Measurements from ENCODE around the gene ENTPD8.

The ENTPD8 gene

DNA sequence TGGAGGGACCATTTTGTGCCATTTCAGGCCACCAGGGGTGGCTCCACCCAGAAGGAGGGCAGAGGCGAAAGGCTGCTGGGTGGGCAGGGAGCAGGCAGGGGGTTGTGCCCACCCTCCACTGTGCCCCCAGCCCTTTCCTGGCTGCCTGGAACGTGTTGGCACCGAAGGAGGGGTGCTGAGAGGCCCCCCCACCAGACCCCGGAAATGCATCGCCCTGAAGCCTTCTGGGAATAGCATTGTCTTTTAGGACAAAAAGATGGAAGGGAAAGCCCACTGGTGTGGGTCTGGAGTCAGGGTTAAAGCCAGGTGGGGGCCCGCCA is 12.9 kb downstream of the ENTPD8 start:
- DNase-seq (ENCODE audit: extremely low read depth, low read depth) = no peak
- TF ChIP-seq, protein P1, sequence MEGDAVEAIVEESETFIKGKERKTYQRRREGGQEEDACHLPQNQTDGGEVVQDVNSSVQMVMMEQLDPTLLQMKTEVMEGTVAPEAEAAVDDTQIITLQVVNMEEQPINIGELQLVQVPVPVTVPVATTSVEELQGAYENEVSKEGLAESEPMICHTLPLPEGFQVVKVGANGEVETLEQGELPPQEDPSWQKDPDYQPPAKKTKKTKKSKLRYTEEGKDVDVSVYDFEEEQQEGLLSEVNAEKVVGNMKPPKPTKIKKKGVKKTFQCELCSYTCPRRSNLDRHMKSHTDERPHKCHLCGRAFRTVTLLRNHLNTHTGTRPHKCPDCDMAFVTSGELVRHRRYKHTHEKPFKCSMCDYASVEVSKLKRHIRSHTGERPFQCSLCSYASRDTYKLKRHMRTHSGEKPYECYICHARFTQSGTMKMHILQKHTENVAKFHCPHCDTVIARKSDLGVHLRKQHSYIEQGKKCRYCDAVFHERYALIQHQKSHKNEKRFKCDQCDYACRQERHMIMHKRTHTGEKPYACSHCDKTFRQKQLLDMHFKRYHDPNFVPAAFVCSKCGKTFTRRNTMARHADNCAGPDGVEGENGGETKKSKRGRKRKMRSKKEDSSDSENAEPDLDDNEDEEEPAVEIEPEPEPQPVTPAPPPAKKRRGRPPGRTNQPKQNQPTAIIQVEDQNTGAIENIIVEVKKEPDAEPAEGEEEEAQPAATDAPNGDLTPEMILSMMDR (IDR thresholded peaks at IDR 0.05; ENCODE audit: low read depth, low read length) = no peak

DNA sequence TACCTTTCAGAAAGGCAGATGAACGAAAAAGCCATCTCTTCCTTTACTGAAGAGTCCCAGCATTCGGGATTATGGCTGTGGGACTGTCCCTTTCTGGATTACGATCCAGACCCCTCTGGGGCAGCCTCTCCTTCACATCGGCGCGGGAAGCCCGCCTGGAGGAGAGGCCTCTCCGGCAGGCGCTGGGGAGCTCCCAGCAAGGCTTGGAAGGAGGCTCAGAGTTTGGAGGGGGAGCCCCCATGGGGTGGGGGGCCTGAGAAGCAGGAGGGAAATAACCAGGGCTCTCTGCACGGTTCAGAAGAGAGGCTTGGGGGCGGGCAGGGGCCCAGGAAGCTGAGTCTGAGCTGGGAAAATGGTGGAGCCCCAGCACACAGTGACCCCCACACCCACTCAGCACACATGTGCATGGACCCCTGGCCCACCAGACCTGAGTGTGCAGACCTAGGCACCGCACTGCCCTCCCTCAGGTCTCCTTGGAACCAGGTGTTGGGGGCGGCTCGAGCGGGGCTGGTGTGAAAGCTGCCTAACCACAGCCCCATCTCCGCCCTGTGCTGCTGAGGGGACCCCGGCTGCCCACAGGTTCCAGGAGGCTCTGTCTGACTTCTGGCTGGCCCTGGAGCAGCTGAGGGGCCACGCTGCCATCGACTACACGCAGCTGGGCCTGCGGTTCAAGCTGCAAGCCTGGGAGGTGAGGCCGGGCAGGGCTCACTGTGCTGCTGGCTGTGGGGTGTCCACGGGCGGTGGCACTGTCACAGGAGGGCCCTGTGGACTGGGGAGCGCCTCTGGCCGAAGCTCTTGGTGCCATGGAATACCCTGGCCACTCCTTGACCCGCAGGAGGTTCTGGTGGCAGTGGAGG is 13.5 kb downstream of the ENTPD8 start:
- DNase-seq (ENCODE audit: extremely low read depth, low read depth) = no peak
- TF ChIP-seq, protein P1 (IDR thresholded peaks at IDR 0.05; ENCODE audit: low read depth, low read length) = no peak

DNA sequence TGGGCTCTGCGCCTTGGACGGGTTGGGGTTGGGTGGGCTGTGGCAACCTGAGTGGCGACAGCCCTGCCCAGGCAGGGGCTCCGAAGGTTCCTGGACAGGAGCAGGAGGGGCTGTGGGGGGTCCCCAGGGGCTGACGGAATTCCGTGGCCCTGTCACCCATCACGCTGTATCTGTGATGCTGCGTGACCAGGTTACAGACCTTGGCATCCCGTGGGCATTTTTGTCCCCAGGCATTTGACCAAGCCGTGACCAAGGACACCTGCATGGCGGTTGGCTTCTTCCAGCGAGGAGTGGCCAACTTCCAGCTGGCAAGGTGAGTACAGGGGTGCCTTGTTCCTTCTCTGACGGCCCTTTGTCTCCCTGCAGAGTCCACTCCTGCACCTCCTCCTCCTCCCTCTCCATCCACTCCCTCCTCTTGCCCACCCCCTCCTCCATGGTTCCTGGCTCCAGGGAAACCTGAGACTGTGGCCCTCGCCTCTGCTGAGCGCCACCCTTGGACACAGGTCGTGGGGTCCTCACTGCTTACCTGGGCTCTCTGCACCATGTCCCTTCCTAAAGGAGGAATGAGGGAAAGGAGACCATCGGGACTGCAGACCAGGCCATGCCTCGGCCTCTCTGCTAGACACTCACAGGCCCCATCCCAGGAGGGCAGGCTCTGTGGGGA is 15.0 kb downstream of the ENTPD8 start:
- DNase-seq (ENCODE audit: extremely low read depth, low read depth) = no peak

DNA sequence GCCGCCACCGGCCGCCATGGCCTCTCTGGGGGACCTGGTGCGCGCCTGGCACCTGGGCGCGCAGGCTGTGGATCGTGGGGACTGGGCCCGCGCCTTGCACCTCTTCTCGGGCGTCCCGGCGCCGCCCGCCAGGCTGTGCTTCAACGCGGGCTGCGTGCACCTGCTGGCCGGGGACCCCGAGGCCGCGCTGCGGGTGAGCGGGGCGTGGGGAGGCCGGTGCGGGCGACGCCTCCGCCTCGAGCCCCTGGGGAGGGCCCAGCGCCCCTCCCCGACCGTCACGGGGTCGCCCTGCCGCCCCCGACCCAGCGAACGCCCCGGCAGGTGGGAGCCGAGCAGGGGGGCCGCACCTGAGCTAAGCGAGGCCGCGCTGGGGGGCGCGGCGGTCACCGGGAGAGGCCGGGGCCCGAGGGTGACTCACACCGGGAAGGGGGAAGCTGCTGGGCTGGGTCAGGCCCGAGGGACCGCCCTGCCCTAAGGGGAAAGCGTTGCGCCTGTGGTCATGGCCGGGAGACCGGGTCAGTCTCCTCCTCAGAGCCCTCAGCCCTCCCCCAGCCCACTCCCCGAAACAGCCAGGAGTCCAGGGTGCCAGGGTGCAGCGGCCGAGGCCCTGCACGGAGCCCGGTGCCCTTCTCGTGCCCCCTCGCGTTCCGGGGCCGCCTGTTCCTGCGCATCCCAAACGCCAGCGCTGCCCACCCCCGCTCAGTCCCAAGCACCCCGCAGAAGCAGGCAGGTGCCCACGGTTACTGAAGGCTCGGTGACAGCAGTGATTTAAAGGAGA is 17.5 kb downstream of the ENTPD8 start:
- DNase-seq (ENCODE audit: extremely low read depth, low read depth) = no peak
- TF ChIP-seq, protein P1 (IDR thresholded peaks at IDR 0.05; ENCODE audit: low read depth, low read length) = no peak

More for the DNA sequence above, 15.0 kb downstream of the ENTPD8 start:
- TF ChIP-seq, protein P1 (IDR thresholded peaks at IDR 0.05; ENCODE audit: low read depth, low read length) = no peak

DNA sequence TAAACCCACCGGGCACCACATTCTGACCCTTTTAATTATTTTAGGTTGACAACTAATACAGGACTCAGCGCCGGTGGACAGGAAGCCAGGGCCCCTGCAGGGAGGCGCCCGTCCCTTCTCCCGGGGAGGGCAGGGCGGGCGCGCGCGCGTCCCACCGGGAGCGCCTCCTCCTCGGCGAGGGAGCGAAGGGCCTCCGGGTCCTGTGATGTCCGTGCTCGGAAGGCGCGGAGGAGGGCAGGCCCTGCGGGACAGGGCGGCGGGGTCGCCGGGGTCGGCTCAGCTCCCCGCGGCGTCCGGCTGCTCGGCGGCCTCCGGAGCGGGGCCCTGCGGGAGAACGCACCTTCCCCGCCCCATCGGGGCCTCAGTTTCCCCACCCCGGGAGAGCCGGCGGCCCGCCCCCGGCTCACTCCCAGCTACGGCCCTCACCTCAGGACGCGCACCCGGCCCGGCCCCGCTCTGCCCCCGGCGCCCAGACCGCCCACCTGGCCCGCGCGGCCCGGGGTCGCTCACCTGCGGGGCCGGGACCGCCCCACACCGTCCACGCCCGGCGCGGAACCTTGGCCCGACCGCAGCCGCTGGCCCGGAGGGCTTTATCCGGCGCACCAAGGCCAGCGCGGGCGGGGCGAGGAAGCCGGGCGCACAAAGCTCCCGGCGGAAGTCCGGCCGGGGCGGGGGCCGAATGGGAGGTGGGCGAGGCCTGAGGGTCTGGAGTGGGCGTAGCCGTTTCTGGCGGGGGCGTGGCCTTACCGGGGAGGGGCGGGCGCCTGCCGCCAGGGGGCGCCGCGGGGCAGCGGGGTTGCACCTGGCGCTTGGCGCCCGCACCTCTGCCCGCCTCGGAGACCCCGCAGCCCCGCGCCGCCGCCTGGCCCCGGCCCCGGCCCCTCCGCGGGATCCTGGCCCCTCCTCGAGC is 18.3 kb downstream of the ENTPD8 start, which contains the start of the genes EXD3 and NOXA1:
TSS of gene EXD3 (minus strand) at position 559 of the 910 bp plus-strand sequence. CDS start 27,805 bp downstream, outside the sequence.
TSS of gene NOXA1 (plus strand) at position 790 of the 910 bp plus-strand sequence. CDS start 137 bp downstream, outside the sequence.
- peak; percentile 72 for DNase-seq (ENCODE audit: extremely low read depth, low read depth)
- TF ChIP-seq, protein P1 (IDR thresholded peaks at IDR 0.05; ENCODE audit: low read depth, low read length) = peak; percentile 42

DNA sequence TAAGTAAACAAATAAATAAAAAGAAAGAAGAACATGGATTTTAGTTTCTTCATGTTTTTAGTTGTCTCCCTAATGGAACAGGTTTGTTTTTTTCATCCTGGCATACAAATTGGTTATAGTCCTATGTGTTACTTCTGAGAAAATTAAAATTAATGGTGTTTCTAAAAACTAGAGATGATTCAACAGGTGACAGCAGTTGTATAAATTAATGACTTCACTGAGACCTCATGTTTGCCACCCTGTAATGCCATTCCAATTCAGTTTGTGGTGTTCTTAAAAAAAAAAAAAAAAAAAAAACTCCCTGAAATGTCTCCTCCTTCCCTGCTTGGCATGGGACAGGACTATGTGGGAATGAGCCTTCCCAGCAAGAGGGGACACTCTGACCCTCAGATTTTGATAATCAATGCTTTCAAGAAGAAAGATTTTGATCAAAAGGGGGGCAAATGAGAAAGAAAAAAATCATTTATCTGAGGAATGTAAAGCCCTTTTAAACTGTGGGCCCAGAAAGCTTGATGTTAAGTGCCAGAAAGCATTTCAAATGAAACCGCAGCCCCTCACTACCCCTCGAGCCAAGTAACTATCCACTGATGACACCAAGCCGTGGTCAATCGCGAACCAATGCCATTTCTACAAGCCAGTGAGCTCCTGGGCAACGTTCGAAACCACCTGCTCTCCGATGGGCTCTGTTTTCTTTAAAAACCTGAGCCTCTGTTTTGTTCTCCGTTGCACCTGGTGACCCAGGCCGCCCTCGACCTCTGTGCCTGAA is 19.1 kb downstream of the ENTPD8 start:
- no peak for DNase-seq (ENCODE audit: extremely low read depth, low read depth)
- TF ChIP-seq, protein P1 (IDR thresholded peaks at IDR 0.05; ENCODE audit: low read depth, low read length) = no peak

Data from AG09319 (cell line).